Endothelial cell of umbilical vein (primary cell): ENCODE data around the gene FAM72D. TPM values are rescaled to one million over a fixed set of nuclear protein-coding genes. Genes with fewer than 3 reads are reported as not detected.
"Not testable (repeated sequence)": the region's sequence is repeated elsewhere in the genome, so short reads cannot be mapped to it uniquely, and the experiment has no call there.

Experiments
- BruUV-seq: library from RNA; stranded (reverse); fragments of 400-500 nt; replicated peaks from 2 replicates; lab custom pipeline; 2021; lab: Mats Ljungman, UMichigan
- CTCF ChIA-PET: fragments of 300-600, 350-600 bp; sonication (Branson Sonifier 250); formaldehyde crosslinking; loops from one replicate; lab custom pipeline; 2021; ENCODE audit warnings: antibody characterized with exemption, inconsistent platforms; lab: Charles Lee
- POLR2A ChIA-PET: fragments of 300-600, 350-600 bp; sonication (Branson Sonifier 250); formaldehyde crosslinking; loops from one replicate; lab custom pipeline; 2021; ENCODE audit warnings: antibody characterized with exemption, inconsistent platforms; lab: Charles Lee
- DNase-seq: peaks from one replicate; pipeline ENCODE4 v3.0.0-alpha.2; 2011; ENCODE audit warnings: low read depth, low spot score
- FAIRE-seq: peaks from 2 replicates; lab custom pipeline; 2011; peaks lifted over from hg19 to GRCh38; lab: Jason Lieb, UNC
- H2AFZ ChIP-seq: 2 replicates; pipeline ENCODE4 v1.6.0; 2012; ENCODE audit warnings: low read depth, low read length, control low read depth, inconsistent platforms
- H3K27ac ChIP-seq: 2 replicates; pipeline ENCODE4 v1.5.1; 2011; ENCODE audit warnings: low read depth, mild to moderate bottlenecking, control low read depth, low read length, moderate library complexity; ENCODE audit not compliant: insufficient read depth
- H3K27me3 ChIP-seq, 2 experiments: 2 replicates each; pipeline versions ENCODE4 v1.6.0 to v1.6.1; 2011; ENCODE audit warnings: low read length in 2 of 2, mixed read lengths in 1 of 2; ENCODE audit not compliant: control insufficient read depth in 2 of 2, insufficient read depth in 2 of 2
- H3K36me3 ChIP-seq, 2 experiments: 2 replicates in 1 of 2; 3 replicates in 1 of 2; pipeline ENCODE4 v1.5.1; 2011; ENCODE audit warnings: low read length in 2 of 2, mild to moderate bottlenecking in 1 of 2, moderate library complexity in 1 of 2; ENCODE audit not compliant: control insufficient read depth in 2 of 2, insufficient read depth in 2 of 2; ENCODE audit errors: extremely low read depth in 1 of 2
- H3K4me1 ChIP-seq: 3 replicates; pipeline ENCODE4 v1.5.1; 2011; ENCODE audit warnings: mild to moderate bottlenecking, low read length; ENCODE audit not compliant: control insufficient read depth, insufficient read depth; ENCODE audit errors: extremely low read depth
- H3K4me2 ChIP-seq: 2 replicates; pipeline ENCODE4 v1.6.1; 2011; ENCODE audit warnings: low read length, control low read depth, mixed read lengths; ENCODE audit not compliant: insufficient read depth
- H3K4me3 ChIP-seq, 3 experiments: fragments of 200-600 bp in 1 of 3; sonication (generic), shearing (Covaris generic) in 1 of 3; replicated peaks in 1 of 3; 2 replicates each; pipeline ENCODE4 v1.5.1; 2011 to 2016; ENCODE audit warnings: control low read depth in 3 of 3, low read length in 3 of 3, mild to moderate bottlenecking in 2 of 3, inconsistent platforms in 1 of 3, low read depth in 1 of 3, moderate library complexity in 1 of 3; ENCODE audit not compliant: insufficient read depth in 1 of 3
- H3K79me2 ChIP-seq: 2 replicates; pipeline ENCODE4 v1.6.0; 2012; ENCODE audit warnings: low read length, inconsistent platforms; ENCODE audit not compliant: control insufficient read depth, insufficient read depth
- H3K9ac ChIP-seq: replicated peaks from 2 replicates; pipeline ENCODE3; 2011; ENCODE audit warnings: low read length, control low read depth; ENCODE audit not compliant: insufficient read depth; ENCODE audit errors: extremely low read depth
- H3K9me1 ChIP-seq: replicated peaks from 3 replicates; pipeline ENCODE4 v1.6.0; 2011; ENCODE audit warnings: mild to moderate bottlenecking, low read length; ENCODE audit not compliant: control insufficient read depth, insufficient read depth; ENCODE audit errors: extremely low read depth
- H3K9me3 ChIP-seq: replicated peaks from 2 replicates; pipeline ENCODE4 v1.5.1; 2012; ENCODE audit warnings: low read length, inconsistent platforms; ENCODE audit not compliant: control insufficient read depth, insufficient read depth
- H4K20me1 ChIP-seq: replicated peaks from 2 replicates; pipeline ENCODE3; 2011; ENCODE audit warnings: mild to moderate bottlenecking, low read length; ENCODE audit not compliant: control insufficient read depth, insufficient read depth; ENCODE audit errors: extremely low read depth
- dilution Hi-C: fragments of 300-500 bp; cut with MboI; formaldehyde crosslinking; loops from one replicate; pipeline ENCODE4 v1.15.0; 2019; ENCODE audit warnings: low sequenced_read_pairs; ENCODE audit not compliant: extremely low pct_ligation_motif_present
- intact Hi-C: fragments of 100-400 bp; cut with micrococcal nuclease; formaldehyde crosslinking; loops from one replicate; pipeline ENCODE4 v1.10.0; 2022
- polyA plus RNA-seq, 4 experiments: library from polyadenylated mRNA; depleted of rRNA in 3 of 4; stranded (reverse) in 3 of 4; unstranded in 1 of 4; fragments of >200 nt; gene quantifications; 2 replicates each; pipeline versions ENCODE4 v1.2.1 to v1.2.3, GENCODE V29; 2011 to 2012; ENCODE audit warnings: missing spikeins in 1 of 4
- total RNA-seq: library from RNA; stranded (reverse); gene quantifications from 2 replicates; pipeline ENCODE4 v1.2.3, GENCODE V29; 2021

FAM72D gene
- total and polyA plus RNA-seq, 2 donors (not counting 3 experiments of a cell fraction or from before 2014, with no cell fraction given): 1.2 to 3.3 TPM

DNA sequence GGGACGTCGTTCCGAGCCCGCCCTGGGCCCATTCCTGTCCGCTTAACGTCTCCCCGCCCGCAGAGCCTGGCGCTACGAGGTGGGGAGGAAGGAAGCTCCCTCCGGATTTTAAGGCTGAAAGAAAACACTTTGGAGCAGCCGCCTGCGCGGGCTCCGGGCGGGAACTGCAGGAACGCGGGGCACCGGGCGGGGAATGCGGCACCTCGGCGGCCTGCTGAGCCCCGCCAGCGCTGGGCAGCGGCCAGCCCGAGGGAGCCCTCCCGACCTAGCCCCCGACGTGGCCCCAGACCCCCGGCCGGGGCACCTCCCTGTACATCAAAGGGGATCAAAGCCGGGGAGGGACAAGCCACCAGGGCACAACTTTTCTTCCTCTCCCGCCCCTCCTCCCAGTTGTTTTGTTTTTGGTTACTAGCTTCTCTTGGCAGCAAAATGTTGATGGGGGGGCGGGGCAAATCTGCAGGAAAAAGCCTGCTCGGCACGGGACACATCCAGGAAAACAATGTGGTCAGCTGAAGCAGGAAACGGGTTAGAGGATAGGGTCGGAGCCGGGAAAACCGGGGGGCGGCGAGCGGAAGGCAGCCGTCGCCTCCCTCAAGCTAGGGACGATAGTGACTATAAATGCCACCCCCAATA, 2.1 kb upstream of the FAM72D start:
- POLR2A ChIA-PET: not testable (repeated sequence)

DNA sequence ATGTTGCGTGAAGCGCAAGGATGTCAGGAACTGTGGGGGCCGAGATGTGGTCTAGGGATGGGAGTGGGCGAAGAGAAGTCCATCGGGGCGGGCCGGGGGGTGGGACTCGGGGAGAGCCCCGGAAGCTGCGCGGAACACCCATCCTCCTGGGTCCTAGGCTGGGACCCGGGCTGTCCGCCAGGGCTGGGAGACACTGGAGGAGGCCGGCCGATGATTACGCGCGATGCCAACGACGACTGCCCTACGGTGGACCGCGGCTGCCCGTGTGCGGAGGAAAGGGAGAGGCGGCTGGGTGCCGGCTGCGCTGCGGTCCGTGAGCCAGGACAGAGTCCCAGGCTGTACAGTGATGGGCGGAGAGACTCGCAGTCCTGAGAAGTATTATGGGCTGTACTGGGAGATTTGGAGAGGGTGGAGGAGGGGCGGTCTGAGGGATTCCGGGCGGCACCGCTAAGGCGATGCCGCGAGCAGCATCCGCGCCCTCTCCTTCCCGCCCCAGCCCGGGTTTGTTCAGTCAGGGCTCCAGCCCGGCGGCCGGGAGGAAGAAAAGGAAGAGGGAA, 1.0 kb upstream of the FAM72D start:
- H3K4me2 ChIP-seq, H3K27ac ChIP-seq, dilution Hi-C loops, H3K9me3 ChIP-seq, H3K79me2 ChIP-seq, H2AFZ ChIP-seq, H4K20me1 ChIP-seq, FAIRE-seq, H3K27me3 ChIP-seq, H3K9ac ChIP-seq, H3K36me3 ChIP-seq, H3K9me1 ChIP-seq, intact Hi-C loops, H3K4me1 ChIP-seq, DNase-seq, CTCF ChIA-PET, POLR2A ChIA-PET: not testable (repeated sequence)
- BruUV-seq: TSS peak; percentile 41
- H3K4me3 ChIP-seq: peak overlapping the region in 1 of 3 experiments; percentile 29

More for the DNA sequence above, 2.1 kb upstream of the FAM72D start:
- intact Hi-C loops, H3K36me3 ChIP-seq, H3K9ac ChIP-seq, H3K9me3 ChIP-seq, H3K4me1 ChIP-seq, H2AFZ ChIP-seq, H3K4me2 ChIP-seq, H3K79me2 ChIP-seq, H3K9me1 ChIP-seq, CTCF ChIA-PET, FAIRE-seq, H3K27me3 ChIP-seq, dilution Hi-C loops, H4K20me1 ChIP-seq: not testable (repeated sequence)
- Histone ChIP-seq H3K27ac (peak overlapping the region; percentile 41), H3K4me3 (peak overlapping the region in 1 of 3 experiments; percentile 42)
- TSS peak; percentile 30 for BruUV-seq
- DNase-seq: peak; percentile 29

DNA sequence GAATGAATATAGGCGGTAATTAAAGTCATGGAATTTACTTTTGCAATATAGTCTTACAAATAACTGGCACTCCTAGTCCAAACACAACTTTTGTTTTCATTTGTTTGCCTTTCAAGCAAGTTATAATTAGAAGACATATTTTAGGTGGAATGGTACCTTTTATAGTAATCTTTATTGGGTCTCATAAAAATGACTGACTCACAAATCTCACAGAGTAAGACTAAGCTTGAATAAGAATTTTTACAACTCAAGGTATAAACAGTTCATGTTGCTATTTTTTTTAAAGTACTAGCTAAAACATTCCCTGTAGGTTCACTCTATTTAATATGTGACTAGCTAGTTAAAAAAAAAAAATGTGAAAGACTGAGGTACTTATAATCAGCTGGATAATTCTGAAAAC, 6.0 kb downstream of the FAM72D start:
- H4K20me1 ChIP-seq, DNase-seq, H3K27ac ChIP-seq, H3K9ac ChIP-seq, H3K27me3 ChIP-seq, H3K4me2 ChIP-seq, H3K4me3 ChIP-seq, H2AFZ ChIP-seq, FAIRE-seq, BruUV-seq, H3K9me1 ChIP-seq, H3K36me3 ChIP-seq, CTCF ChIA-PET, H3K79me2 ChIP-seq, H3K4me1 ChIP-seq, POLR2A ChIA-PET, intact Hi-C loops, dilution Hi-C loops, H3K9me3 ChIP-seq: not testable (repeated sequence)

DNA sequence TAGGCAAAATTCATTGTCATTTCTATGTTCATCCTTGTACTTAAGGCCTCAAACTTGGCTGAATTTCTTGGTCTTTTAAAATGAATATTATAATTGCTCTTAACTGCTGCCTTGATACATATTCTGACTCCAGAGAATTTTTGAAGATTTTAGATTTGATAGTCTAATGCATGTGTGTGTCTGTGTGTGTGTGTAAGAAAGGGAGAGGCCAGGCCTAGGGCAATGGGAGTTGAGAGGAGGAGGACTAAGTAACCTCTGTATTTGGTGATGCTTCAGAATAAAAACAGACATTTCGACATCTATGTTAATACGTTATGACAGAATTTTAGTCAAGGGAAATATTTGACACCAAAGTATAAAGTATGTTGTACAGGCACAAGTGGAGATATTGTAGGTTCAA, 7.5 kb downstream of the FAM72D start:
- H3K27ac ChIP-seq, intact Hi-C loops, CTCF ChIA-PET, H4K20me1 ChIP-seq, BruUV-seq, H3K4me2 ChIP-seq, dilution Hi-C loops, H3K9ac ChIP-seq, H3K4me1 ChIP-seq, H3K79me2 ChIP-seq, H3K27me3 ChIP-seq, H2AFZ ChIP-seq, FAIRE-seq, H3K36me3 ChIP-seq, H3K9me1 ChIP-seq, H3K9me3 ChIP-seq, H3K4me3 ChIP-seq, DNase-seq, POLR2A ChIA-PET: not testable (repeated sequence)
